Activated CD4-positive, alpha-beta T cell treated with anti-CD3 and anti-CD28 coated beads, Interleukin-2, amount 10 ng/mL, durations not matched to agents 7 days and 5 days (primary cell): ENCODE data around the gene NAV2. TPM values are rescaled to one million over a fixed set of nuclear protein-coding genes. Genes with fewer than 3 reads are reported as not detected.

Experiments used
- CTCF ChIA-PET: fragments of 350-600 bp; sonication (Branson Sonifier 250); formaldehyde crosslinking; loops from one replicate; lab custom pipeline; 2021; ENCODE audit warnings: antibody characterized with exemption; lab: Charles Lee
- POLR2A ChIA-PET: fragments of 350-600 bp; sonication (Branson Sonifier 250); formaldehyde crosslinking; loops from one replicate; lab custom pipeline; 2021; ENCODE audit warnings: antibody characterized with exemption; lab: Charles Lee
- DNase-seq: peaks from one replicate; pipeline ENCODE4 v3.0.0-alpha.2; 2020
- H3K27ac Mint-ChIP-seq: one replicate; pipeline ENCODE4 v1.8.0; 2021; ENCODE audit warnings: mild to moderate bottlenecking, moderate library complexity, mixed read lengths
- H3K27me3 Mint-ChIP-seq: one replicate; pipeline ENCODE4 v1.8.0; 2021; ENCODE audit warnings: mixed read lengths
- H3K36me3 Mint-ChIP-seq: one replicate; pipeline ENCODE4 v1.8.0; 2021; ENCODE audit warnings: low read depth, mixed read lengths
- H3K4me1 Mint-ChIP-seq: one replicate; pipeline ENCODE4 v1.8.0; 2021; ENCODE audit warnings: mixed read lengths
- H3K4me3 Mint-ChIP-seq: one replicate; pipeline ENCODE4 v1.8.0; 2021; ENCODE audit warnings: mild to moderate bottlenecking, moderate library complexity, mixed read lengths
- H3K9me3 Mint-ChIP-seq: one replicate; pipeline ENCODE4 v1.8.0; 2021; ENCODE audit warnings: mixed read lengths
- total RNA-seq, 2 experiments: library from RNA; stranded (reverse); gene quantifications; one replicate each; pipeline ENCODE4 v1.2.3, GENCODE V29; 2021

Gene NAV2
- total RNA-seq, 2 experiments from 2014 or later: 0.29 to 1.1 TPM

DNA sequence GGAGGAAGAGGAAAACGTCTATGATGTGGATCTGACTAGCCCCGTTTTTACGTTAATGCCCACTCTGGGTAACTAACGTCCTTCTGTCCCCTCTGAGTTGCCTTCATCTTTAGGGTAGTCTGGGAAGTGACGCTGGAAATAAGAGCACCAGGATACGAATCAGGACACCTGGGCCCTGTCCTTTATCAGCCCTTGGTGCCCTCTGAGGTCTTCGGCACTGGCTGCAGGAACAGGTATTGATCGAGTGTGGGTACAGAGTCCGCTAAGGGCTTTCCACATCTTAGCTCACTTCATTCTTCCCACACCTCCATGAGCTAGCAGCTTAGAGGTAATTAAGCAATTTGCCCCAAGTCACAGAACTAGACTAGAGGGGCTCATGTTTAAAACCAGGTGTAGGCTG, 223.8 kb downstream of the NAV2 start:
- Mint-ChIP-seq H3K36me3 (no peaks in the 10 kb centered on the region), H3K27ac (no peak overlapping the region), H3K4me1 (no peaks in the 10 kb centered on the region), H3K9me3 (no peaks in the 10 kb centered on the region), H3K4me3 (no peak overlapping the region), H3K27me3 (peaks cover under 1% of the 10 kb centered on the region)
- ChIA-PET POLR2A (no interaction called here), CTCF (no interaction called here)
- DNase-seq: no peak

GRCh38 chr11:19938169-19938856, 225.7 kb downstream of the NAV2 start:
- Mint-ChIP-seq H3K9me3 (no peaks in the 10 kb centered on the region), H3K27ac (no peak overlapping the region), H3K4me3 (no peak overlapping the region), H3K4me1 (no peaks in the 10 kb centered on the region), H3K36me3 (no peaks in the 10 kb centered on the region), H3K27me3 (peaks cover 6% of the 10 kb centered on the region)
- CTCF ChIA-PET: interaction anchor here (1.0 kb wide), 1 partner anchor 14 kb away, joined by 3 read pairs; no protein-coding TSS in a partner anchor
- DNase-seq: peak; percentile 36
- POLR2A ChIA-PET: no interaction called here

GRCh38 chr11:19938866-19939265, 226.2 kb downstream of the NAV2 start:
- H3K27ac Mint-ChIP-seq: no peak overlapping the region
- H3K4me3 Mint-ChIP-seq: no peak overlapping the region
- ChIA-PET CTCF (interaction anchor here (1.0 kb wide), 1 partner anchor 13 kb away, joined by 3 read pairs; no protein-coding TSS in a partner anchor), POLR2A (no interaction called here)
- H3K9me3 Mint-ChIP-seq: no peaks in the 10 kb centered on the region
- no peak for DNase-seq
- H3K27me3 Mint-ChIP-seq: peaks cover 6% of the 10 kb centered on the region
- H3K4me1 Mint-ChIP-seq: no peaks in the 10 kb centered on the region
- no peaks in the 10 kb centered on the region for H3K36me3 Mint-ChIP-seq

GRCh38 chr11:19939415-19939929, 226.8 kb downstream of the NAV2 start:
- H3K4me3 Mint-ChIP-seq: no peak overlapping the region

DNA sequence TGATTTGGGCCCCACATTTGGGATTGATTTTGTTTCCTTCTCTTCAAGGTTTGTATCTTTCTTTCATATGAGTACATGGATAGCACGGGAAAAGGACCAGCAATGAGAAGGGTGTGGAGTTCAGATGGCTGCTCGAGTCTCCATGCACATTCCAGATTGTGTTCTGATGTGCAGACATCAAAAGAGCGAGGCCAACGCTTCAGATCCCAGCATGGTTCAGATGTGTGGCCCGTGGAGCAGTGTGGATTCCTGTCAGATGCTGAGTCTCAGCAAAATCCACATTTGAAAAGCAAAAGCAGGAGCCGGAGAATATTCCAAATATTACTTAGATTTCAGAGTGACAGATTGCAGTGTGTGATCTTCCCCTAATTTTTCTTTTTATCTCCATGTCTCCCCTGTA, 228.2 kb downstream of the NAV2 start:
- POLR2A ChIA-PET: no interaction called here
- H3K27ac Mint-ChIP-seq: no peak overlapping the region
- peaks cover 6% of the 10 kb centered on the region for H3K27me3 Mint-ChIP-seq
- no peaks in the 10 kb centered on the region for H3K9me3 Mint-ChIP-seq
- no peaks in the 10 kb centered on the region for H3K4me1 Mint-ChIP-seq
- no peak for DNase-seq
- no peak overlapping the region for H3K4me3 Mint-ChIP-seq
- CTCF ChIA-PET: no interaction called here
- H3K36me3 Mint-ChIP-seq: no peaks in the 10 kb centered on the region

More at GRCh38 chr11:19939415-19939929, 226.8 kb downstream of the NAV2 start:
- no peak for DNase-seq
- no peaks in the 10 kb centered on the region for H3K9me3 Mint-ChIP-seq
- H3K36me3 Mint-ChIP-seq: no peaks in the 10 kb centered on the region
- H3K27me3 Mint-ChIP-seq: peaks cover 6% of the 10 kb centered on the region
- no peak overlapping the region for H3K27ac Mint-ChIP-seq
- H3K4me1 Mint-ChIP-seq: no peaks in the 10 kb centered on the region
- ChIA-PET POLR2A (no interaction called here), CTCF (interaction anchor here (1.0 kb wide), 1 partner anchor 13 kb away, joined by 3 read pairs; no protein-coding TSS in a partner anchor)

DNA sequence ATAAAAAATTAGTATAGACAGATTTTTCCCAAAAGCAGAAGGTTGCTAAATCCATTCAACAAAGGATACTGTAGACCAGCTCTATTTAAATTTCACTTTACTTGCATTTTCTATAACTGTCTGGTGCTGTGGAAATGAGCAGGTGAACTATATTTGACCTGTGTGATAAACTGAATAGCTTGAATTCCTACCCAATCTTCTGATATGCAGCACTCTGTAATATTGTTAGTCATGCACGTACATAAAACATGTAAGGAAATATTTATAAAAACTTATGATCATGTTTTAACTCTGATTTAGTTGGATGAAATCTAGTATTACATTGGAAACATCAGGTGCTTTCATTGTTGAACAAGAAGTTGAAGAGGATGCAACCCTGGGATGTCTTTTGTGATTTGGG, 234.0 kb downstream of the NAV2 start:
- Mint-ChIP-seq H3K27ac (no peak overlapping the region), H3K36me3 (no peaks in the 10 kb centered on the region), H3K4me3 (no peak overlapping the region), H3K9me3 (no peaks in the 10 kb centered on the region), H3K4me1 (peaks cover 4% of the 10 kb centered on the region), H3K27me3 (peaks cover 10% of the 10 kb centered on the region)
- POLR2A ChIA-PET: no interaction called here
- CTCF ChIA-PET: interaction anchor here (1.3 kb wide), 1 partner anchor 20 kb away, joined by 3 read pairs; no protein-coding TSS in a partner anchor
- no peak for DNase-seq

- no peak overlapping the region for H3K4me3 Mint-ChIP-seq
- no peaks in the 10 kb centered on the region for H3K9me3 Mint-ChIP-seq
- peaks cover 6% of the 10 kb centered on the region for H3K4me1 Mint-ChIP-seq
- no peak for DNase-seq
- peaks cover 8% of the 10 kb centered on the region for H3K27me3 Mint-ChIP-seq
- H3K27ac Mint-ChIP-seq: no peak overlapping the region
- ChIA-PET POLR2A (no interaction called here), CTCF (no interaction called here)
- H3K36me3 Mint-ChIP-seq: no peaks in the 10 kb centered on the region
Observed at GRCh38 chr11:19947537-19948114, 235.0 kb downstream of the NAV2 start.

DNA sequence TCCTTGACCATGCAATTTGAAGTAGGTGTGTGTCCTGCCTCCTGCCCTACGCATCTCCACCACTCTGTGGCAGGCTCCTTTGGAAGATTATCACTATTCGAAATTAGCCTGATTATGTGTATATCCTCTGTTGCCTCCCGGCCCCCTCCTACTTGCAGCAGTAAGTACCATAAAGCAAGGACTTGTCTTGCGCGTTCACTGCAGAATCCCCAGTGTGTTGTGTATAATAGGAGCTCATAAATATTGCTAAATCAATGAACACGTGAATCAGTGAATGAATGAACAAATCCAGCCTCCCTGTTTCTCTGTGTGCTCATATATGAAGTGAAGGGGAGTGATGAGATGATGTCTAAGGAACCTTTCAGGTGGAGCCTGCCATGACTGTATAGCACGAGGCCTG, 237.0 kb downstream of the NAV2 start:
- peaks cover 6% of the 10 kb centered on the region for H3K4me1 Mint-ChIP-seq
- CTCF ChIA-PET: no interaction called here

GRCh38 chr11:19951558-19952115, 239.0 kb downstream of the NAV2 start:
- Mint-ChIP-seq H3K27ac (no peak overlapping the region), H3K27me3 (peaks cover 20% of the 10 kb centered on the region), H3K36me3 (no peaks in the 10 kb centered on the region), H3K4me3 (peak overlapping the region; percentile 23), H3K4me1 (peaks cover 6% of the 10 kb centered on the region), H3K9me3 (no peaks in the 10 kb centered on the region)
- CTCF ChIA-PET: interaction anchor here (0.7 to 1.0 kb wide), 3 partner anchors 13 to 118 kb away, joined by 3 read pairs; no protein-coding TSS in a partner anchor
- POLR2A ChIA-PET: interaction anchor here (0.7 kb wide), 1 partner anchor 77 kb away, joined by 3 read pairs; no protein-coding TSS in a partner anchor
- DNase-seq: peak; percentile 20

More for the DNA sequence above, 237.0 kb downstream of the NAV2 start:
- Mint-ChIP-seq H3K27me3 (peaks cover 20% of the 10 kb centered on the region), H3K36me3 (no peaks in the 10 kb centered on the region), H3K9me3 (no peaks in the 10 kb centered on the region), H3K27ac (no peak overlapping the region), H3K4me3 (no peak overlapping the region)
- DNase-seq: no peak
- POLR2A ChIA-PET: no interaction called here

DNA sequence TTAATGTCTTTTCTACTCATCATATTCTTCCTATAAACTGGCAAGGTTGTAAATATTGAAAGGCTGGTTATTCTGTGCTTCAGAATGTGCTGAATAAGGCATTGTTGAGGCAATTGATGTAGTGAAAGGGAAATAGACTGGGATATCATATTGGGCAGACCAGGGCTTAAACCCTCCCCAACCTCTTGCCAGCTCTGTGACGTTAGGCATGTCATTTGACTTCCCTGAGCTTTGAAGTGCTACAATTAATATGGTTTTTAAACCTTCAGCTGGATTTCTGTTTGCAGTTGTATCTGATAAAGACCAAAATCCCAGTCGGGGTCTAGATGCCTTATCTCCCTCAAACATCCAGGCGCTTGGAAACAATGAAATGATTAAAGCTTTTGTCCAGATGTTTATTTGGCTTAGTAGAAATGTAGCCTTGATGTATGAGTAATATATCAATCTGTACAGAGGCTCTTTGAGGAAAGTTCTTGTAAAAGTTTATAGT, 239.5 kb downstream of the NAV2 start:
- Mint-ChIP-seq H3K27me3 (peaks cover 19% of the 10 kb centered on the region), H3K9me3 (no peaks in the 10 kb centered on the region), H3K4me1 (peaks cover 6% of the 10 kb centered on the region), H3K27ac (no peak overlapping the region), H3K4me3 (no peak overlapping the region), H3K36me3 (no peaks in the 10 kb centered on the region)
- ChIA-PET POLR2A (no interaction called here), CTCF (interaction anchor here (0.5 to 1.0 kb wide), 4 partner anchors 13 to 972 kb away, joined by 3 read pairs; no protein-coding TSS in a partner anchor)
- DNase-seq: no peak

DNA sequence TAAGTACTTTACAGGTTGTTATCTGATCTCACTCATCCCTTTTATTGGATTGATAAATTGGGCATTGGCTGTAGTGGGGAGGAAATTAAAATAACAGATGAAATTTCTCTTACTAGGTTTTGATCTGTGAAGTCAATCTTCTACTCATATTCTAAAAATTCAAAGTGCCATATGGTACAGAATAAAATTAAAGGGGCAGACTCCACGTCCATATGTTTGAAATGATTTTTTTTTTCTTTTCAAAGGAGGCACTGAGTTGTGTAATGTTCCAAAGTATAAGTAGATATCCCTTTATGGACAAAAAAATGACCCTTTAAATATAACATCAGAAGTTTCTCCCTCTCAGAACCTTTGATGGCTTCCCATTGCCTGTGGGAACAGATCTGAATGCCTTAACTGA, 240.3 kb downstream of the NAV2 start:
- Mint-ChIP-seq H3K9me3 (no peaks in the 10 kb centered on the region), H3K4me3 (no peak overlapping the region), H3K27ac (no peak overlapping the region), H3K27me3 (peaks cover 15% of the 10 kb centered on the region), H3K4me1 (peaks cover 6% of the 10 kb centered on the region), H3K36me3 (no peaks in the 10 kb centered on the region)
- no peak for DNase-seq
- ChIA-PET CTCF (interaction anchor here (1.5 kb wide), 1 partner anchor 28 kb away, joined by 5 read pairs; no protein-coding TSS in a partner anchor), POLR2A (no interaction called here)

DNA sequence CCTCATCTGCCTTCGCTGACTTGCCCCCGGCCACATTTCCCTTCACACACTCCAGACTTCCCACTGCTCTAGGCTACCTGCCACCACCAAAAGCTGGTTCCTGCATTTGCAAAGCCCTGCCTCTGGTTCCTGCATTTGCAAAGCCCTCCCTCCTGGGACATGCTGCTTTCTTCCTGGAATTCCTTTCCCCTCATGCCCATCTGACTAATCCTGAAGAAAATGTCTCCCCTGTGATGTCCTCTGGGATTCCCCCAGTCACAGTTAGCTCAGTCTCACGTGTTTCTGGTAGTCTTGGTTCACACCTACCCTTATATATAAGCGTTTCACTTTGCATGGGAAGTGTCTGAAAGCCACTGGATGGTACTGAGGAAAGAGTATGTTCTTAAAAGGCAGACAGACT, 240.7 kb downstream of the NAV2 start:
- CTCF ChIA-PET: interaction anchor here (1.5 kb wide), 1 partner anchor 28 kb away, joined by 5 read pairs; no protein-coding TSS in a partner anchor
- POLR2A ChIA-PET: no interaction called here
- no peak overlapping the region for H3K27ac Mint-ChIP-seq
- H3K4me1 Mint-ChIP-seq: peaks cover 6% of the 10 kb centered on the region
- no peaks in the 10 kb centered on the region for H3K36me3 Mint-ChIP-seq
- no peaks in the 10 kb centered on the region for H3K9me3 Mint-ChIP-seq
- peaks cover 15% of the 10 kb centered on the region for H3K27me3 Mint-ChIP-seq
- H3K4me3 Mint-ChIP-seq: no peak overlapping the region
- DNase-seq: no peak
